ENCODE measurements around the gene VSIR.

VSIR gene

GRCh38 chr10:71809628-71810027 lies 36.3 kb upstream of the VSIR start:
- no peak for DNase-seq (ENCODE audit: low read depth in 1 of 2, low spot score in 1 of 2)
- Histone ChIP-seq H3K27me3 (ENCODE audit: insufficient read depth, poor library complexity, severe bottlenecking) (no peaks in the 10 kb centered on the region), H3K27ac (replicated peaks) (no peak overlapping the region), H3K4me3 (replicated peaks; ENCODE audit: insufficient read depth, low read length) (no peak overlapping the region)
- no peak for TF ChIP-seq GABPA (IDR thresholded peaks at IDR 0.05; ENCODE audit: low read depth)
- TF ChIP-seq POLR2AphosphoS5 (IDR thresholded peaks at IDR 0.05; ENCODE audit: low read depth): no peak
- no peak for TF ChIP-seq REST (IDR thresholded peaks at IDR 0.05; ENCODE audit: insufficient replicate concordance, low read depth)
- TF ChIP-seq CTCF (IDR thresholded peaks at IDR 0.05; ENCODE audit: insufficient read depth, low read length): no peak
- no peak for TF ChIP-seq SPI1 (IDR thresholded peaks at IDR 0.05; ENCODE audit: borderline replicate concordance, low read depth)

GRCh38 chr10:71807557-71808510 lies 34.5 kb upstream of the VSIR start:
- H3K27me3 ChIP-seq (ENCODE audit: insufficient read depth, poor library complexity, severe bottlenecking): no peaks in the 10 kb centered on the region
- no peak for DNase-seq (ENCODE audit: low read depth in 1 of 2, low spot score in 1 of 2)
- no peak overlapping the region for H3K4me3 ChIP-seq (replicated peaks; ENCODE audit: insufficient read depth, low read length)
- H3K27ac ChIP-seq (replicated peaks): no peak overlapping the region
- TF ChIP-seq POLR2AphosphoS5 (IDR thresholded peaks at IDR 0.05; ENCODE audit: low read depth): no peak
- no peak for TF ChIP-seq GABPA (IDR thresholded peaks at IDR 0.05; ENCODE audit: low read depth)
- no peak for TF ChIP-seq CTCF (IDR thresholded peaks at IDR 0.05; ENCODE audit: insufficient read depth, low read length)

- no peak for DNase-seq (ENCODE audit: low read depth in 1 of 2, low spot score in 1 of 2)
- no peak overlapping the region for H3K27ac ChIP-seq (replicated peaks)
- TF ChIP-seq SPI1 (IDR thresholded peaks at IDR 0.05; ENCODE audit: borderline replicate concordance, low read depth) (no peak), GABPA (IDR thresholded peaks at IDR 0.05; ENCODE audit: low read depth) (no peak), REST (IDR thresholded peaks at IDR 0.05; ENCODE audit: insufficient replicate concordance, low read depth) (no peak), POLR2AphosphoS5 (IDR thresholded peaks at IDR 0.05; ENCODE audit: low read depth) (no peak), CTCF (IDR thresholded peaks at IDR 0.05; ENCODE audit: insufficient read depth, low read length) (no peak)
- H3K27me3 ChIP-seq (ENCODE audit: insufficient read depth, poor library complexity, severe bottlenecking): no peaks in the 10 kb centered on the region
- H3K4me3 ChIP-seq (replicated peaks; ENCODE audit: insufficient read depth, low read length): no peak overlapping the region
These were observed 33.6 kb upstream of the VSIR start for GRCh38 chr10:71806704-71807556.

Measured in HL-60 (cell line).